Keratinocyte (primary cell): Measurements from ENCODE around the gene GLB1L2. TPM values are rescaled to one million over a fixed set of nuclear protein-coding genes. Genes with fewer than 3 reads are reported as not detected.

Source experiments
- DNase-seq: peaks from one replicate; pipeline ENCODE4 v3.0.0-alpha.2; 2011; ENCODE audit warnings: low read depth, missing footprints, low spot score
- FAIRE-seq: peaks from 2 replicates; lab custom pipeline; 2011; peaks lifted over from hg19 to GRCh38; lab: Jason Lieb, UNC
- H2AFZ ChIP-seq: 2 replicates; pipeline ENCODE4 v1.6.0; 2012; ENCODE audit warnings: low read length, control low read depth, inconsistent platforms; ENCODE audit not compliant: control insufficient read depth
- H3K27ac ChIP-seq: 2 replicates; pipeline ENCODE4 v1.5.1; 2011; ENCODE audit warnings: low read length; ENCODE audit not compliant: control insufficient read depth, insufficient read depth
- H3K27me3 ChIP-seq: 3 replicates; pipeline ENCODE4 v1.6.0; 2011; ENCODE audit warnings: low read length; ENCODE audit not compliant: control insufficient read depth, insufficient read depth; ENCODE audit errors: extremely low read depth
- H3K36me3 ChIP-seq, 2 experiments: 2 replicates in 1 of 2; 3 replicates in 1 of 2; pipeline ENCODE4 v1.5.1; 2011; ENCODE audit warnings: low read length in 2 of 2, mild to moderate bottlenecking in 1 of 2; ENCODE audit not compliant: control insufficient read depth in 2 of 2, insufficient read depth in 2 of 2; ENCODE audit errors: extremely low read depth in 1 of 2
- H3K4me1 ChIP-seq: 3 replicates; pipeline ENCODE4 v1.5.1; 2011; ENCODE audit warnings: low read length; ENCODE audit not compliant: control insufficient read depth, insufficient read depth; ENCODE audit errors: extremely low read depth
- H3K4me2 ChIP-seq: 3 replicates; pipeline ENCODE4 v1.6.0; 2011; ENCODE audit warnings: low read depth, low read length; ENCODE audit not compliant: control insufficient read depth, insufficient read depth; ENCODE audit errors: extremely low read depth
- H3K4me3 ChIP-seq, 3 experiments: fragments of 200-600 bp in 1 of 3; sonication (generic) in 1 of 3; 2 replicates in 2 of 3; 3 replicates in 1 of 3; pipeline ENCODE4 v1.5.1; 2011 to 2016; ENCODE audit warnings: low read length in 3 of 3, mild to moderate bottlenecking in 3 of 3, control low read depth in 2 of 3, inconsistent platforms in 1 of 3, low read depth in 1 of 3, mixed read lengths in 1 of 3, mixed run types in 1 of 3, moderate library complexity in 1 of 3; ENCODE audit not compliant: control insufficient read depth in 2 of 3, insufficient read depth in 2 of 3; ENCODE audit errors: extremely low read depth in 1 of 3
- H3K79me2 ChIP-seq: 2 replicates; pipeline ENCODE4 v1.6.0; 2012; ENCODE audit warnings: low read length; ENCODE audit not compliant: control insufficient read depth, insufficient read depth
- H3K9ac ChIP-seq: 3 replicates; pipeline ENCODE4 v1.6.0; 2011; ENCODE audit warnings: low read length; ENCODE audit not compliant: control insufficient read depth, insufficient read depth; ENCODE audit errors: extremely low read depth
- H3K9me1 ChIP-seq: 3 replicates; pipeline ENCODE4 v1.6.0; 2011; ENCODE audit warnings: low read length; ENCODE audit not compliant: control insufficient read depth, insufficient read depth; ENCODE audit errors: extremely low read depth
- H3K9me3 ChIP-seq: 2 replicates; pipeline ENCODE4 v1.5.1; 2012; ENCODE audit warnings: low read depth, low read length; ENCODE audit not compliant: control insufficient read depth
- H4K20me1 ChIP-seq: 3 replicates; pipeline ENCODE4 v1.6.0; 2011; ENCODE audit warnings: low read length; ENCODE audit not compliant: control insufficient read depth, insufficient read depth; ENCODE audit errors: extremely low read depth
- CTCF ChIP-seq, 3 experiments: IDR thresholded peaks in 1 of 3; conservative IDR thresholded peaks in 1 of 3; optimal IDR thresholded peaks in 1 of 3; 2 replicates in 2 of 3; 3 replicates in 1 of 3; pipeline versions ENCODE3 to v1.5.1; 2011; ENCODE audit warnings: low read length in 3 of 3, mild to moderate bottlenecking in 3 of 3, moderate library complexity in 2 of 3, control low read depth in 1 of 3, inconsistent platforms in 1 of 3; ENCODE audit not compliant: insufficient read depth in 2 of 3; ENCODE audit errors: extremely low read depth in 1 of 3
- EZH2 ChIP-seq: IDR thresholded peaks from one replicate; pipeline ENCODE4 v1.6.1; 2012; ENCODE audit warnings: inconsistent platforms, mild to moderate bottlenecking, low read length, moderate library complexity
- dilution Hi-C: fragments of 300-500 bp; cut with MboI; formaldehyde crosslinking; loops from one replicate; pipeline ENCODE4 v1.7.0; 2020; ENCODE audit warnings: low sequenced_read_pairs; ENCODE audit not compliant: extremely low pct_ligation_motif_present
- polyA plus RNA-seq, 5 experiments: library from polyadenylated mRNA; depleted of rRNA in 3 of 5; stranded (reverse) in 3 of 5; stranded (forward) in 1 of 5; unstranded in 1 of 5; fragments of >200 nt; gene quantifications; 1 replicate in 1 of 5; 2 replicates in 3 of 5; 3 replicates in 1 of 5; pipeline versions ENCODE4 v1.2.1 to v1.2.3, GENCODE V29; 2011 to 2012; ENCODE audit warnings: missing spikeins in 2 of 5, low read depth in 1 of 5, low replicate concordance in 1 of 5

The GLB1L2 gene
- polyA plus RNA-seq, 1 donor (not counting 4 experiments of a cell fraction or from before 2014, with no cell fraction given) = 4.3 TPM

DNA sequence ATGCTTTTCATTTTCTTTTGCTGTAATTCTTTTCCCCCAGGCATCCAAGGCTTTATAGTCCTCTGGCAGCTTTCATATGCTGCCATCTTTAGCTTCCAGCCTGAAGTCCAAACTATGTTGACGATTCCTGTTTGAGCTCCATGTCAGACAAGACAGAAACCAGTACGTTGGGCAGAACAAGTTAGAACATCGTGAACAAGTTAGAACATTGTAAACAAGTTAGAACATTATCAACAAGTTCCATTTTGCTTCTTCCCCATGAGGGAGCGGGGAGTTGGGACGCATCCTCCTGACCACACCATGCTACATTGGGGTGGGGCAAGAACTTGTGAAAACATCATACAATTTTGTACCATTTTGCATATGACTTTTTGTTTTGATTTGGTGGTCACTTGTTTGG, 23.9 kb downstream of the GLB1L2 start:
- Histone ChIP-seq H3K9me3 (no peaks in the 10 kb centered on the region), H3K4me3 (no peak overlapping the region), H3K4me1 (no peaks in the 10 kb centered on the region), H3K27me3 (no peaks in the 10 kb centered on the region), H3K4me2 (no peak overlapping the region), H4K20me1 (no peaks in the 10 kb centered on the region), H3K9ac (no peak overlapping the region), H3K9me1 (no peaks in the 10 kb centered on the region), H3K79me2 (no peaks in the 10 kb centered on the region), H2AFZ (no peak overlapping the region), H3K36me3 (no peaks in the 10 kb centered on the region), H3K27ac (no peak overlapping the region)
- DNase-seq (no peak), FAIRE-seq (peak; percentile 29)
- TF ChIP-seq CTCF (optimal IDR thresholded peaks at IDR 0.05 in 1 of 3, IDR thresholded peaks at IDR 0.05 in 1 of 3, conservative IDR thresholded peaks at IDR 0.05 in 1 of 3; ENCODE audit: extremely low read depth in 1 of 3, insufficient read depth in 2 of 3, low read length in 3 of 3) (no peak), EZH2 (no peak)
- dilution Hi-C loops = no loop called here

GRCh38 chr11:134356656-134357544, 25.1 kb downstream of the GLB1L2 start:
- no peaks in the 10 kb centered on the region for H3K9me3 ChIP-seq
- no peaks in the 10 kb centered on the region for H3K36me3 ChIP-seq
- no peaks in the 10 kb centered on the region for H3K27me3 ChIP-seq
- no peaks in the 10 kb centered on the region for H3K79me2 ChIP-seq
- dilution Hi-C loops = no loop called here
- no peak overlapping the region for H3K9ac ChIP-seq
- no peak overlapping the region for H3K4me3 ChIP-seq
- no peaks in the 10 kb centered on the region for H3K4me1 ChIP-seq
- H3K4me2 ChIP-seq = no peak overlapping the region
- no peak overlapping the region for H3K27ac ChIP-seq
- TF ChIP-seq CTCF (optimal IDR thresholded peaks at IDR 0.05 in 1 of 3, IDR thresholded peaks at IDR 0.05 in 1 of 3, conservative IDR thresholded peaks at IDR 0.05 in 1 of 3; ENCODE audit: extremely low read depth in 1 of 3, insufficient read depth in 2 of 3, low read length in 3 of 3) (no peak), EZH2 (no peak)
- no peaks in the 10 kb centered on the region for H3K9me1 ChIP-seq
- DNase-seq = no peak
- no peaks in the 10 kb centered on the region for H4K20me1 ChIP-seq
- no peak overlapping the region for H2AFZ ChIP-seq
- FAIRE-seq = no peak
